ENCODE data around the gene CPVL.

The CPVL gene

DNA sequence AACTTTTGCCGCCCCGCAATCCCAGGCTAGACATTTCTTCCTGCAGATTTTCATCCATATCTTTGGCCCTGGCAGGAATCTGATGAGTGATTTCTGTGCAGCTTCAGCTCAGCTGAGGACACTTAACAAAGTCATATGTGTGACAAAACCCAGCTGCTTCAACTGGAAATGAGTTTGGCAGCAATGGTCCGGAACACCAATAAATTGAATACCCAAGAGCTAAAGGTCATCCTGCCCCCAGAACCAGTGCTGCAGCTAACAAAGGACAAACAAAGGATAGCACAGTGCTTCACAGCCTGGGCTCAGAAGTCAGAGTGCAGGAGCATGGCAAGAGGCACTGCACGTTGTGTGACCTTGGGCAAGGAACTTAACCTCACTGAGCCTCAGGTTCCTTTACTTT lies 148.2 kb downstream of the CPVL start:
- no peak for DNase-seq

DNA sequence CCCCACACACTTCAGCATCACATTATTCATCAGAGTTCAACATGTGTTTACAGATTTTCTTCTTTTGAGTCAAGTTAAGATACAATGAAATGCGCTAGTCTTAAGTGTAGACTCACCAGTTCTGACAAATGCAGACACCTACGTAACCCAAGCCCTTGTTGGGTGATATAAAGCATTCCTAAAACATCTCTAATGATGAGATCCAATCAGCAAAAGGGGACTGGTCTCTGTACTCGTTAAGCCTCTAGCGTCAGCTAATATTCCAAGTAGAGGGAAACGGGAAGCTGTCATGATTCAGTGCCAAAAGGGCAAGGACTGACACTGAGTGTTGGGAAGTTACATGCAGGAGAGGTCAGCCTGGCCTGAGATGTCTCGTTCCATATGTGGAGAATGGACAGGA lies 149.5 kb downstream of the CPVL start:
- no peak for DNase-seq

DNA sequence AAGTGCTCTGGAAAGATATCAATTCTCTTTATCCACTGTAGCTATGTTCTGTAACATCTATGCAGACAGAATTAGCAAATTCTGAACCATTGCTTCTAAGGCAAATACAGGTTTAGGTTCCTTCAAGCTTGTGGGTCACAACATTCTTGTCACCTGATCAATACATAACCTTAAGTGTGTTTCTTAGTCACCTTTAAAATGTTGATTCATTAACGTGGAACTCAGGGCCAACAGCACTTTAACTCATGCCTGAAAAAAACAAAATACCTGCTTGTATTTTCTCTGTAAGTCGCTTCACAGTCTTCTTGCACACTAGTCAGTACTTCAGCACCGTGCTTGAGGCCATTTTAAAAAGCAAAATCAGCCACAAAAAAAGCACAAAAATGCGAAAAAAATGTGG lies 153.0 kb downstream of the CPVL start:
- DNase-seq = no peak

- no peak for DNase-seq
These were observed 153.5 kb downstream of the CPVL start for GRCh38 chr7:28992798-28993197.

- no peak for DNase-seq
These were observed 156.0 kb downstream of the CPVL start for GRCh38 chr7:28990200-28990960.

DNA sequence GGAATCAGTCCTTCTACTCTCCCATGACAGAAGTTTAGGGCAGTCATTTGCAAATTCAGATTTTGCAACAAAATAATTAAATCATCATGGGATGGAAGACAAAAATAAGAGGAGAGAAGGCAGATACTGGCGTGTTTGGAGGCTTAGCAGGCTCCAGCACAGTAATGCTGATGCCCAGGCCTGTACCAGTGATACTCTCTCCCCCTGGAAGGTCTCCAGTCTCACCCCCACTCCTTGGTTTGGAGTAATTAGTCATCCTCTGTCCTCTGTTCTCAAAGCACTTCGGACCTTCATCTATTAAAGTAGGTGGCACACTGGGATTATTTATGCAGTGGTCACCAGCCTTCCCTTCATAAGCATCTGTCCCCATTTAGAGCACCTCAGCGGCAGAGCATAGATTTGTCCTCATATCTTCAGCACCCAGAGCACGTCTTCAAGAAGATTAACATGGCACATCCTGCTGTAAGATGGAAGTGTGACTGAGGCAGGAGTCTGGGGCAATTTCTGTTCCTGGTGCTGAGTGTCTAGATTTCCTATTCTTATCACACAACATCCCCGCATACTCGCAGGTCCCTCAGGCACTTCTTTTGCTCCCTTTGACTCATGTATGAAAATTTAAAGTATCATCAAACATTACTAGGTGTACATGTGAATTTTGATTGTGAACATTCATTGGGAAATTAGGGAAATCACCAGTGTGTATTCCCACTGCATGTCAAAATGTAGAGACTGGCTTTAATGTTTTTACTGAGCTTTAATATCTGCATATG lies 156.9 kb downstream of the CPVL start:
- DNase-seq = no peak

GRCh38 chr7:28988810-28989209 lies 157.5 kb downstream of the CPVL start:
- DNase-seq = no peak

DNA sequence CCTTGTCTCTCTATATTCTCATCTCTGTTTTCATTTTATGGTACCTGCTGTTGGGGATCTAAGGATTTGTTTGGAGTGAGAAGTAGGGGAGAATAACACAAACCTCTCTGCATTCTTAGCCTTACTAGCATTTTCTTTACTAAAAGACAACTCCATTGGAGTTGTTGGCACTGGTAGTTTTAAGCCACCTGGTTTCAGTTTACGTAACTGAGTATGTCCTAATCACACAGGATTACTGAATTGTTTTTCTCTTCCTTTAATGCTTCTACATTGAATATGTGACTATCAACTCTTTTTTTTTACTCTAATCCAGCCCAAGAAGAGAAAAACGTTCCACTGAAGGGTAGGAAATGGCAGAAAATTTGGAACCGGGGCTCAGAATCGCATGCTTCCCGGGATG lies 158.2 kb downstream of the CPVL start:
- no peak for DNase-seq

GRCh38 chr7:28986765-28987110 lies 159.6 kb downstream of the CPVL start:
- DNase-seq = no peak

GRCh38 chr7:28986028-28986764 lies 160.1 kb downstream of the CPVL start:
- DNase-seq = no peak

- DNase-seq = no peak
These were observed 161.7 kb downstream of the CPVL start for GRCh38 chr7:28984631-28985030.

DNA sequence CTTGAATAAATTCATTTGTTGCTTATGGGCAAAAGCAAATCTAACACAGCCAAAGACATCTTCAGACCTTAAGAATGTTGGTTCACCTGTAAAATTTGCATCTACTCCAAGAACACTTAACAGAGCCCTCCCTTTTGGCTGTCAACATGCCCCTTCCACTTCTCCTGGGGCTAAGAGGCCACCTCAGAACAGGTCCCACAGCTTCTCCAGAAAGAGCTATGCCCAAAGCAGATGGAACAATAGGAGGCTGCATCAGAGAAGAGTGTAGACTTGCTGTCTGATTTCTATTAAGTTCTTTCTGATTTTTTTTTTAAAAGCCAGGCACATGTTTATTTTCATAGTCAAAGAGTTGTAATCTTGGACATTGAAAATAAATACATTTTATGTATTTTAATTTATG lies 162.1 kb downstream of the CPVL start:
- no peak for DNase-seq

DNA sequence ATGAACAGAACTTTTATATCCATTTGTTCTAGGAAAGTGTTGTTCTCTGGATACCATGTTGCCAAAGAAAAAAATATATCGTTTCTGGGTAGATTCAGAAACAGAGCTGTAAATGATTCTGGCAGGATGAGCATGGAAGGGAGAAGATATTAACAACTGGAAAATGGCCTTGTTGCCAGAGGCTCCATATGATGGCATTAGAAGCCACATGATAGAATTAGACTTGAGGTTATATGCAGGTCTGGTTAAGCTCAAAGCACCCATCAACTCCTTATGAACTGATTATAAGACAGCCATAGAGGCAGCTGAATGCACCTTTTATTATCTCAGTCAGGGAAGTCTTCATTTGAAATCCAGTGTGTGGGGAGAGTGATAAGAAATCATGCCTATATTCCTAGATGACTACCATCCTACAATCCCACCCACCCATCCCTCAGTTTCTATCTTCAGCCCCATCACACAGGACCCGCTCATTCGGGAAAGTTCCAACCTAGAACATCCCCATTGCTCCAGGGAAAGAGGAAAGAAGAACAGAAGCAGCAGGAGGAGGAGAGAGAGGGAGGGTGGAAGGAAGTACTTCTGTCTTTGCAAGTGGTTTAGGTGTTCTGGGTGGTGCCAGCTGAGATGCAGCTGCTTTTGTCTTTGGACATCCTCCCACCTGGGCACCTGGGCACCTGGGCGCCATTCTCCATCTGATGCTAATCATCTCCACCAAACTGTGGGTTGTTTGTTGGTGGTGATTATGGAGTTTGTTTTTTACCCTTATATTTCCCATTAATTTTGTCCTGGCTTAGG lies 162.7 kb downstream of the CPVL start:
- DNase-seq = no peak

GRCh38 chr7:28981161-28981465 lies 165.2 kb downstream of the CPVL start:
- no peak for DNase-seq

- DNase-seq = no peak
These were observed 165.7 kb downstream of the CPVL start for GRCh38 chr7:28980451-28981160.

DNA sequence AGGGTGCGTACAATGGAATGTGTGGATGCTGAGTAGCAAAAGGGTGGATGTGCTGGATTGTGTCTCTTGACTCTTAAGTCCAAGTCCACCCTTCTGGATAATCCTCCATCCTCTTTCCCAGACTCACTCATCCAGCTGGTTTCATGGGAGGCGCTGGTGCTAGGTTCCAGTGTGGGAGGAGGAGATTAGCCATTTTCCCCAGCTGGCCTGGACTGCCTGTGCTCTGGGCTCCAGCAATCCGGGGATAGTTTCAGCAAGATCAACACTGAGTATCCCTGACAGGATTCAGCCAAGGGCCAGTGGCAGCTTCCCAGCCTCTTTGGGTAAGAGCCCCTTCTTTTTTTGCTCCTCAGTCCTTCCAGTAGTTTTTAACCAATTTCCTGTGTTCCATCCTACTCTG lies 166.6 kb downstream of the CPVL start:
- no peak for DNase-seq

DNA sequence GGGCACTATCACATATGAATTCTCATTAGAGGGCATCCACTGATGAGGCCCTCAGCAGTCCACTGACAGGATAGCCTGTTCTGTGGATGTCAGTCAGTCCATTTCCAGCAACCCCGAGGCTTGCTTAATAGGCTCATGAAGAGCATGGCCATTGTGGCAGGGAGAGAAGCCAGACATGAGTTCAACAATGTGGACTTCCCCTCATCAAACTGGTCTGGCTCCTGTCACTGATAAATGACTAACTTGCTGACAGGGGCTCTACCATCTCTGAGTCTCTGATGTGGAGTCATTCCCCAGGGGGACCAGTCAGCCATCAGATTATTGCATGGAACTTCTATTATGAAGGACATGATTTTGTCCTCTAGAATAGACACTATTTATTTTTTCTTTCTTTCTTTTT lies 168.5 kb downstream of the CPVL start:
- no peak for DNase-seq

DNA sequence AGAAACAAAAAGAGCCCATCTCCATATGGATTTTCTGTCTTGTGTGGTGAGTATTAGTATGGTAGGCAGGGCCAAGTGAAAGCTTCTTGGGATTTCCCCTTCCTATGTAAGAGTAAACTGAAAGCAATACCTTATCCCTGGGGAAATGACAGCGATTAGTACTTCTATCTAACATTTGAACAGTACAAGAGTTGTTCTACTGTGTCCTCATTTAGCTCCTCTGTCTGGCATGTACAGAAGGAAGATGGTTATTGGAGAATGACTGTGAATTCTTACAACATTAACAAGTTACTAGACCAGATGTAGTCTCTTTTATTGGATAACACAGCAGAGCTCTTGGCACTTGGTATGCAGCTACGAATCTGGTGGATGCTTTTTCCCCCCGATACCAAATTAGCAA lies 170.3 kb downstream of the CPVL start:
- DNase-seq = no peak

GRCh38 chr7:28973591-28973990 lies 172.7 kb downstream of the CPVL start:
- no peak for DNase-seq

DNA sequence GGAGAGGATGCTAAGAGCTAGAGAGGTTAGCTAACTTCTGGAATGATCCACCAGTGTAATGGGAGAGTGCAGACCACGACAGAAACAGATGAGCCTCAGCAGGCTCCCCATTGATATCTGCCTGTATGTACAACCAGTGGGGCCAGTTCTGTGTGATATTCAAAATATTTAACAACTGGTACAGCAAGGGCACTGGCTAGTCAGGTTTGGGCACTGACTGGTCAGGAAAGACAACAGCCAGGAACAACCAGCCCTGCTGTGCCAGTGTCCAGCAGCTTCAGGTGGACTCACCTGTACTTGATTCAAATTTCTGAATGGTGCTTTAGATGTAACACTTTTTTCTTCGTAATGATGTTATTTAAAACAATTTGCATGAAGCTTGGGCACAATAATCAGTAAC lies 182.3 kb downstream of the CPVL start:
- no peak for DNase-seq

- no peak for DNase-seq
These were observed 184.4 kb downstream of the CPVL start for GRCh38 chr7:28961972-28962371.

GRCh38 chr7:28960071-28960840 lies 186.1 kb downstream of the CPVL start:
- DNase-seq = no peak
